Caco-2 (cell line): Measurements from ENCODE around the gene CACNA2D4. TPM values are rescaled to one million over a fixed set of nuclear protein-coding genes. Genes with fewer than 3 reads are reported as not detected.
A peak's percentile ranks its signal among the peaks of the same experiment; 100 is the strongest.

Source experiments
- BruUV-seq: library from RNA; stranded (reverse); fragments of 400-500 nt; replicated peaks from 2 replicates; lab custom pipeline; 2021; lab: Mats Ljungman, UMichigan
- CTCF ChIA-PET: fragments of 300-600 bp; sonication (Branson Sonifier 250); formaldehyde crosslinking; loops from one replicate; lab custom pipeline; 2022; ENCODE audit warnings: antibody characterized with exemption; lab: Charles Lee
- POLR2A ChIA-PET: fragments of 300-600 bp; sonication (Branson Sonifier 250); formaldehyde crosslinking; loops from one replicate; lab custom pipeline; 2022; ENCODE audit warnings: antibody characterized with exemption; lab: Charles Lee
- DNase-seq, 2 experiments: peaks; one replicate each; pipeline versions ENCODE4 v3.0.0 to v3.0.0-alpha.2; 2020 to 2022
- H3K27me3 ChIP-seq: replicated peaks from 2 replicates; pipeline ENCODE4 v1.6.0; 2011; ENCODE audit warnings: low read length; ENCODE audit not compliant: control insufficient read depth, insufficient read depth
- H3K36me3 ChIP-seq: 2 replicates; pipeline ENCODE4 v1.5.1; 2011; ENCODE audit warnings: low read length; ENCODE audit not compliant: control insufficient read depth, insufficient read depth
- H3K4me1 ChIP-seq: fragments of 250-450 bp; sonication (Bioruptor Pico); 2 replicates; pipeline ENCODE4 v1.5.1; 2020; ENCODE audit warnings: mild to moderate bottlenecking
- H3K4me3 ChIP-seq: 2 replicates; pipeline ENCODE4 v1.5.1; 2011; ENCODE audit warnings: low read depth, mild to moderate bottlenecking, control low read depth, low read length
- H3K9me3 ChIP-seq: fragments of 250-450 bp; sonication (Bioruptor Pico); 2 replicates; pipeline ENCODE4 v1.5.1; 2020; ENCODE audit warnings: mild to moderate bottlenecking, moderate library complexity
- H3K27ac Mint-ChIP-seq: one replicate; pipeline ENCODE4 v1.8.0; 2022; ENCODE audit warnings: mixed read lengths; ENCODE audit not compliant: unreplicated experiment
- H3K27me3 Mint-ChIP-seq: one replicate; pipeline ENCODE4 v1.8.0; 2022; ENCODE audit warnings: mixed read lengths; ENCODE audit not compliant: insufficient read depth, unreplicated experiment
- H3K36me3 Mint-ChIP-seq: one replicate; pipeline ENCODE4 v1.8.0; 2022; ENCODE audit warnings: mild to moderate bottlenecking, mixed read lengths; ENCODE audit not compliant: insufficient read depth, unreplicated experiment
- H3K4me1 Mint-ChIP-seq: one replicate; pipeline ENCODE4 v1.8.0; 2022; ENCODE audit warnings: low read depth, mixed read lengths; ENCODE audit not compliant: unreplicated experiment
- H3K4me3 Mint-ChIP-seq: one replicate; pipeline ENCODE4 v1.8.0; 2022; ENCODE audit warnings: mild to moderate bottlenecking, moderate library complexity, mixed read lengths; ENCODE audit not compliant: unreplicated experiment
- H3K9me3 Mint-ChIP-seq: one replicate; pipeline ENCODE4 v1.8.0; 2022; ENCODE audit warnings: mixed read lengths; ENCODE audit not compliant: unreplicated experiment
- intact Hi-C: fragments of 100-400 bp; cut with micrococcal nuclease; formaldehyde crosslinking; loops from one replicate; pipeline ENCODE4 v1.10.0; 2022; ENCODE audit not compliant: unreplicated experiment
- total RNA-seq: library from RNA; stranded (reverse); gene quantifications from 2 replicates; pipeline ENCODE4 v1.2.3, GENCODE V29; 2022
- TF ChIP-seq, protein P1 (sequence below), 2 experiments: fragments of 200-600 bp in 1 of 2; IDR thresholded peaks; 1 replicate in 1 of 2; 2 replicates in 1 of 2; pipeline versions ENCODE4 v1.5.1 to v1.8.0; 2011 to 2022; ENCODE audit warnings: antibody characterized with exemption in 1 of 2, control low read depth in 1 of 2, inconsistent platforms in 1 of 2, low read depth in 1 of 2, low read length in 1 of 2, mild to moderate bottlenecking in 1 of 2, moderate library complexity in 1 of 2; ENCODE audit not compliant: insufficient read depth in 1 of 2, severe bottlenecking in 1 of 2, unreplicated experiment in 1 of 2

CACNA2D4 gene
- total RNA-seq, 1 experiment from 2014 or later: 2.2 TPM

DNA sequence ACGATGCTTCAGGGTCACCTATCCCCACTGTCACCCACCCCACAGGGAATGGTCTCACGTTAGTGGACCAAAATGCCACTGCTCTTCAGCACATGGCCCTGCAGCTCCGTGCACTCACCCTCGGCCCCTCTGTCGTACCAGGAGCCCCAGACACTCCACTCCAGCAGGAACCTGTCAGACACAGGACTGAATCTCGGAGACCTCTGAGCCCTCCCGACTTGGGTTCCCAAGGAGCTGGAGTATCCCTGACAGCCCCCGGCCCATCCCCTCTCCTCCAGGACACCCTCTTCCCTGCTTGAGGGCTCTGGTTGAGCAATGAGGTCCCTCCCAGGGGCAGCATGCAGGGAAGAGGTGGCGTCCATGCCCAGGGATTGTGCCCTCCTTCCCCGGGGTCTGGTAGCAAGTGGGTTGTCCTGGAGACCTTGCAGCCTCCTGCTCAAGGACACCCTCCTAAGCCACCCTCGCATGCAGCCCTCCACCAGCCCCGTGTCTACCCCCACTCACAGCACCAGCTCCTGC is 118.5 kb downstream of the CACNA2D4 start:
- Mint-ChIP-seq H3K4me1 (peaks cover 17% of the 10 kb centered on the region), H3K4me3 (no peak overlapping the region), H3K36me3 (peaks cover 10% of the 10 kb centered on the region), H3K27ac (no peak overlapping the region), H3K27me3 (no peaks in the 10 kb centered on the region), H3K9me3 (no peaks in the 10 kb centered on the region)
- Histone ChIP-seq H3K4me3 (no peak overlapping the region), H3K9me3 (no peaks in the 10 kb centered on the region), H3K4me1 (peaks cover 14% of the 10 kb centered on the region; the same call in 1 of the 2 replicates), H3K27me3 (no peaks in the 10 kb centered on the region), H3K36me3 (no peaks in the 10 kb centered on the region)
- CTCF ChIA-PET: interaction anchor here (0.6 to 3.0 kb wide), 3 partner anchors 112 to 140 kb away, joined by 3 to 14 read pairs (median 3); no protein-coding TSS in a partner anchor
- TF ChIP-seq, protein P1, sequence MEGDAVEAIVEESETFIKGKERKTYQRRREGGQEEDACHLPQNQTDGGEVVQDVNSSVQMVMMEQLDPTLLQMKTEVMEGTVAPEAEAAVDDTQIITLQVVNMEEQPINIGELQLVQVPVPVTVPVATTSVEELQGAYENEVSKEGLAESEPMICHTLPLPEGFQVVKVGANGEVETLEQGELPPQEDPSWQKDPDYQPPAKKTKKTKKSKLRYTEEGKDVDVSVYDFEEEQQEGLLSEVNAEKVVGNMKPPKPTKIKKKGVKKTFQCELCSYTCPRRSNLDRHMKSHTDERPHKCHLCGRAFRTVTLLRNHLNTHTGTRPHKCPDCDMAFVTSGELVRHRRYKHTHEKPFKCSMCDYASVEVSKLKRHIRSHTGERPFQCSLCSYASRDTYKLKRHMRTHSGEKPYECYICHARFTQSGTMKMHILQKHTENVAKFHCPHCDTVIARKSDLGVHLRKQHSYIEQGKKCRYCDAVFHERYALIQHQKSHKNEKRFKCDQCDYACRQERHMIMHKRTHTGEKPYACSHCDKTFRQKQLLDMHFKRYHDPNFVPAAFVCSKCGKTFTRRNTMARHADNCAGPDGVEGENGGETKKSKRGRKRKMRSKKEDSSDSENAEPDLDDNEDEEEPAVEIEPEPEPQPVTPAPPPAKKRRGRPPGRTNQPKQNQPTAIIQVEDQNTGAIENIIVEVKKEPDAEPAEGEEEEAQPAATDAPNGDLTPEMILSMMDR (IDR thresholded peaks at IDR 0.05; ENCODE audit: insufficient read depth in 1 of 2, low read depth in 1 of 2, low read length in 1 of 2, severe bottlenecking in 1 of 2, unreplicated experiment in 1 of 2): no peak
- intact Hi-C loops: loop anchor here (1.0 kb wide), 1 partner anchor 140 kb away; no protein-coding TSS in a partner anchor
- no TSS peak for BruUV-seq
- no peak for DNase-seq
- POLR2A ChIA-PET: interaction anchor here (0.7 kb wide), 1 partner anchor 140 kb away, joined by 3 read pairs; no protein-coding TSS in a partner anchor

DNA sequence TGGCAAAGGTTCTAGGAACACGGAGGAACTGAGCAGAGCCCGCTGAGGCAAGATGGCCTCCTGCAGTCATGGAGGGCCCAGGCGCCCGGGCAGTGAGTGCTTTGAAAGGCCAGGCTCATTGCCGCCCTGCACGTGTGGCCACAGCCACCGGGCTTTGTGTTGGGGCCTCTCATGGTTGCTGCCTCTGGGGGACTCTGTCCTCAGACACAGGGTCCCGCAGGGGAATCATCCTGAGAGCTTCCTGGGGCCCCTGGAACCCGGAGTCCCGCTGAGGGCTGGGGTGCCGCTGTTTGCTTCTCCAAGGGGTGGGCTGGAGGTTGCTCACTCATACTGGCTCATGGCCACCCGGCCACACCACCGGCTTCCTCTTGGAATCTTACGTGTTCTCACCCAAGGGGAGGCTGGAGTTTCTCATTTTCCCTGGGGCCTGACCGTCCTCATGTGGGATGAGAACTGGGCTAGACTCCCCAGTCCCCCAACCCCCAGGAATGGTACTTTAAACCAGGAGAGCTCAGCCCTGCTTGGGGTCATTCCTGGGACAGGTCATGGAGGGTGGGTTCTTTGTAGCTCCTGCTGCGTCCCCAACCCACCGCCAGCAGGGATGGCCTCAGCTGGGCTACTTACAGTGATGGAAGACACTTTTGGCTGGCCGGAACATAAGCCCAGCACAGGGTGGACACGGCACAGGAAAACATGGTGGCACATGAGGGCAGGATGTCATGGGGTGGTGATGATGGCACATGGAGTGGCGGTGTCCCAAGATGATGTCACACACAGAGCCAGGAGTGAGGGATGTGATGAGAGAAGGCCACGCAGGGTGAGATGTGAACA is 119.2 kb downstream of the CACNA2D4 start:
- peak in 1 of 2 experiments; percentile 37 for DNase-seq
- CTCF ChIA-PET: interaction anchor here (1.4 to 3.0 kb wide), 2 partner anchors 141 to 165 kb away, joined by 4 to 14 read pairs; no protein-coding TSS in a partner anchor
- TF ChIP-seq, protein P1 (IDR thresholded peaks at IDR 0.05; ENCODE audit: insufficient read depth in 1 of 2, low read depth in 1 of 2, low read length in 1 of 2, severe bottlenecking in 1 of 2, unreplicated experiment in 1 of 2): no peak
- peaks cover 9% of the 10 kb centered on the region; the same call in 1 of the 2 replicates for H3K4me1 ChIP-seq
- H3K27me3 ChIP-seq: no peaks in the 10 kb centered on the region
- no peaks in the 10 kb centered on the region for H3K27me3 Mint-ChIP-seq
- POLR2A ChIA-PET: no interaction called here
- H3K27ac Mint-ChIP-seq: no peak overlapping the region
- H3K4me1 Mint-ChIP-seq: peaks cover 12% of the 10 kb centered on the region
- intact Hi-C loops: no loop called here
- H3K36me3 Mint-ChIP-seq: peaks cover 10% of the 10 kb centered on the region
- H3K9me3 Mint-ChIP-seq: no peaks in the 10 kb centered on the region
- no peak overlapping the region for H3K4me3 ChIP-seq
- no peaks in the 10 kb centered on the region for H3K9me3 ChIP-seq
- H3K4me3 Mint-ChIP-seq: no peak overlapping the region
- no peaks in the 10 kb centered on the region for H3K36me3 ChIP-seq
- no TSS peak for BruUV-seq

DNA sequence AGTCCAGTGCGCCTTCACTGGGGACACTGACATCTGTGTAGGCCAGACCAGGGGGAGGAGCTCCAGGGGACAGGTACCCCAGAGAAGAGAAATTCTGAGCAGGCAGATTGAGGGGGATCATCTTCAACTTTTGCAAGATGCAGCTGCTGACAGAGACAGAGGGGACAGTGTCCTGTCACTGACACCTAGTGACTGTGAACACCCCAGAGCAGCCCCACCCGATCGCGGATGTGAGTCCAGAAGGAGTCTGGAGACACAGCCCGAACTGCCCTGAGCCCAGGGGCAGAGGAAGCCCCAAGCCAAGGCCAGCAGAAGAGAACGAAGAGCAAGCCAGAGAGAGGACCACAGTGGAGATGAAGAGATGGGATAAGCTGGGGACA is 119.8 kb downstream of the CACNA2D4 start:
- peaks cover 8% of the 10 kb centered on the region; the same call in 1 of the 2 replicates for H3K4me1 ChIP-seq
- CTCF ChIA-PET: interaction anchor here (0.7 to 3.0 kb wide), 3 partner anchors 141 to 785 kb away, joined by 3 to 14 read pairs (median 4); no protein-coding TSS in a partner anchor

More for the DNA sequence above, 119.8 kb downstream of the CACNA2D4 start:
- BruUV-seq: no TSS peak
- Histone ChIP-seq H3K36me3 (no peaks in the 10 kb centered on the region), H3K27me3 (no peaks in the 10 kb centered on the region), H3K4me3 (no peak overlapping the region), H3K9me3 (no peaks in the 10 kb centered on the region)
- TF ChIP-seq, protein P1 (IDR thresholded peaks at IDR 0.05; ENCODE audit: insufficient read depth in 1 of 2, low read depth in 1 of 2, low read length in 1 of 2, severe bottlenecking in 1 of 2, unreplicated experiment in 1 of 2): no peak
- H3K4me3 Mint-ChIP-seq: no peak overlapping the region
- peaks cover 9% of the 10 kb centered on the region for H3K4me1 Mint-ChIP-seq
- no peaks in the 10 kb centered on the region for H3K9me3 Mint-ChIP-seq
- H3K27me3 Mint-ChIP-seq: no peaks in the 10 kb centered on the region
- POLR2A ChIA-PET: no interaction called here
- no peak for DNase-seq
- intact Hi-C loops: no loop called here
- H3K36me3 Mint-ChIP-seq: peaks cover 10% of the 10 kb centered on the region
- no peak overlapping the region for H3K27ac Mint-ChIP-seq
